Measurements from ENCODE around the gene STARD13.

The STARD13 gene

DNA sequence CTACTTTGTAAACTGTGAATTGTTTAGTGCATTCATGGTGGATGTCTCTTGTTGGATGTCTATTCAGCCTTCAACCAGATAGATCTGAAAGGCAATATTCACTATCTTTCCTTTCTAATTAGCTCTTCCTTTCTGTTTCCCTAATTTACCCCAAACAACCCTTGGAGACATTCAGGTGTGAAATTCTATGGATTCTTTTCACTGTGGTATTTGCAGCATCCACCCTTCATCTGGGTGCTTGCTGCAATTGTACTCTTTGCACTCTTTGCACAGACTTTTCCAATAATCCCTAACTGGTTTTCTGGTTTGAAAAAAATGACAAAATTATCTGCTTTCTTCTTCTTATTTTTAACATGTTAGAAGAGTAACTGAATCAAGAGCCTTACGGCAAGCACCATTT, 212.8 kb downstream of the STARD13 start:
- DNase-seq = no peak

- DNase-seq = peak; percentile 20
Observed at GRCh38 chr13:33072282-33072681, 213.3 kb downstream of the STARD13 start.

DNA sequence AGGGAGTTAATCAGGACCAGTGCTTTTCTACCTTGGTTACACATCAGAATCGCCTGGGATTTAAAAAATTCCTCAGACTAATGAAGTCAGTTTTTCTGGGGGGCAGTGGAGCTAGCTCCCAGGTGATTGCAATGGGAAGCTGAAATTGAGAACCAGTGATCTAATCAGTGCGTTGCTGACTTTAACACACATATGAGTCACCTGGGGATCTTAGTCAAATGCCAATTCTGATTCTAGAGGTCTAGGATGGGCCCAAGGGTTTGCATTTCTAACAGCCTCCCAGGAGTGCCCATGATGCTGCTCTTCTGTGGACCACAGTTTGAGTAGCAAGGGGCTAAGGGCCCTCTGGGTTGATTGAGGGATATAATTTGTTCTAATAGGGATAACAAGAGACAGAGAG, 214.8 kb downstream of the STARD13 start:
- no peak for DNase-seq

DNA sequence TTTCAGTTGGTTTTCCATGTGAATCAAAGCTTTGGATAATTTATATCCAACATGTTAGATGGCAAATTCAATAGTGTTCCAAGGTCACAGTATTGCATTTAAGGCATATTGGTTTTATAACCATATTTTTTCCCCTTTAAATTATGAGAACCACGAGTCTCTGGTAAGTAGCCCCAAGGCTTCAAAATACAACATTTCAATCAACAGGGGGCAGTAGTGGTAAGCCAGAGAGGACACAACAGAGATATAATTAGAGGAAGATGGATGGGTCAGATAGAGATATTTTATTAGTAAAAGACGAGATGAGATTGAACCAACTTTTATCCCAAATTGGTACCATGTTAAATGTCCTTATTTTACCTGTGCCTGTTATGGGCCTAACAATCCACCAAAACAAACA, 216.2 kb downstream of the STARD13 start:
- peak; percentile 20 for DNase-seq

DNA sequence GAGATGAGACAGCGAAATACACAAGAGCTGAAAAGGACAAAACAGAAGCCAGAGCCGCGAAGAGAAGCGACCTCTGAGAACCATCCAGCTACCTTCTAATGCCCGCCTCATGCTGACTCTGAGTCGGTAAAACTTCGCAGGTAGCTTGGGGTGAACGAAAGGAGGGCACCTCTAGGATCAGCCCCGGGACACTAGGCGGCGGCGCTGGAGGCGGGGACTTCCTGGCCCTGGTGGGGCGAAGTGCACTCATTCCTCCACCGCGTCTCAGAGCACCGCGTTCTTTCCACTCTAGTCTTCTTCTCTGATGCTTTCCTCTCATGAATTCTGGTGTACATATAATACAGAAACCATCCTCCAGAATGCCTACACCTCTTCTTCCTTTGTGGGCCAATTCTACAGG, 219.2 kb downstream of the STARD13 start:
- DNase-seq = no peak

- DNase-seq = no peak
Observed at GRCh38 chr13:33060815-33061214, 224.7 kb downstream of the STARD13 start.

GRCh38 chr13:33058776-33059327, 226.7 kb downstream of the STARD13 start:
- no peak for DNase-seq

- peak; percentile 55 for DNase-seq
Observed at GRCh38 chr13:33057019-33057780, 228.4 kb downstream of the STARD13 start.

DNA sequence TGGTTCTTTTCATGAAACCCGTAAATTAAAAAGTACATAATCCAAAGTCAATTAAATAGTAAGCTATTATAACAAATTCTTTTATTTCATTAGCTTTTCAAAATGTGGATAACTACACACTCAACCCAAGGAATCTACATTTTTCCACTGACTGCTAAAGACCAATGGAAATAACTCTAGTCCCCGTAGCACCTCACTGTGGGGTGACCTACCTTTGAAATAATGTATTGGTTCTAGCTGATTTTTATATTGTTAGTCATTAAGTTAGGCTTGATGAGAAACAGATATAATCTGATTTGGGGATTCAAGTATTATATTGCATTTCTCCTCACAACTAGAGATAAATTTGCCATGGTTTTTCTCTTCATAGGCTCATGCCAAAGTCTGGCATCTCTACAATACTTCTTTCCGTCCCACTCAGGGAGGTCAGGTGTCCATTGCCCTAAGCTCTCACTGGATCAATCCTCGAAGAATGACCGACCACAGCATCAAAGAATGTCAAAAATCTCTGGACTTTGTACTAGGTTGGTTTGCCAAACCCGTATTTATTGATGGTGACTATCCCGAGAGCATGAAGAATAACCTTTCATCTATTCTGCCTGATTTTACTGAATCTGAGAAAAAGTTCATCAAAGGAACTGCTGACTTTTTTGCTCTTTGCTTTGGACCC, 232.0 kb downstream of the STARD13 start:
- DNase-seq = no peak
